Esophagus squamous epithelium (tissue), 4 donors: Measurements from ENCODE around the gene SPDYE3.

Experiments used
- CTCF ChIP-seq, 6 experiments: fragments of 450-650 bp in 4 of 6; fragments of 200-600 bp in 2 of 6; sonication (generic) in 2 of 6; IDR thresholded peaks; one replicate each; pipeline ENCODE4 v1.5.1; 2016 to 2019; ENCODE audit warnings: antibody characterized with exemption in 6 of 6, mild to moderate bottlenecking in 4 of 6, moderate library complexity in 4 of 6
- POLR2A ChIP-seq, 4 donors: fragments of 450-650 bp; IDR thresholded peaks; one replicate each; pipeline ENCODE4 v1.6.1; 2017; ENCODE audit warnings: antibody characterized with exemption in 4 of 4, mild to moderate bottlenecking in 4 of 4, moderate library complexity in 3 of 4

GRCh38 chr7:100371561-100372171, 64.2 kb downstream of the SPDYE3 start:
- TF ChIP-seq CTCF (IDR thresholded peaks at IDR 0.05): no peak
- TF ChIP-seq POLR2A (IDR thresholded peaks at IDR 0.05): no peak
